HEK293 (cell line): ENCODE results near the gene STXBP3.

Experiments
- BCL11A ChIP-seq: fragments of 450-650 bp; formaldehyde crosslinking; IDR thresholded peaks from 2 replicates; pipeline ENCODE4 v1.5.1; 2016; ENCODE audit warnings: low read depth, missing biosample characterization, missing genetic modification characterization
- GLIS2 ChIP-seq: fragments of 450-650 bp; formaldehyde crosslinking; IDR thresholded peaks from 2 replicates; pipeline ENCODE4 v1.5.1; 2016; ENCODE audit warnings: missing biosample characterization, missing genetic modification characterization
- KLF1 ChIP-seq: fragments of 450-650 bp; formaldehyde crosslinking; IDR thresholded peaks from 2 replicates; pipeline ENCODE4 v1.5.1; 2016; ENCODE audit warnings: missing biosample characterization, missing genetic modification characterization
- SALL2 ChIP-seq: fragments of 450-650 bp; formaldehyde crosslinking; IDR thresholded peaks from 2 replicates; pipeline ENCODE4 v1.5.0; 2017; ENCODE audit warnings: missing biosample characterization, mild to moderate bottlenecking, missing genetic modification characterization, borderline replicate concordance
- SP2 ChIP-seq: fragments of 450-650 bp; formaldehyde crosslinking; IDR thresholded peaks from 2 replicates; pipeline ENCODE4 v1.5.1; 2016; ENCODE audit warnings: missing biosample characterization, missing genetic modification characterization
- ZNF138 ChIP-seq: fragments of 450-650 bp; formaldehyde crosslinking; IDR thresholded peaks from 2 replicates; pipeline ENCODE4 v1.5.1; 2016; ENCODE audit warnings: missing biosample characterization, missing genetic modification characterization, borderline replicate concordance
- ZNF146 ChIP-seq: fragments of 450-650 bp; formaldehyde crosslinking; IDR thresholded peaks from 2 replicates; pipeline ENCODE4 v1.5.1; 2016; ENCODE audit warnings: missing biosample characterization, missing genetic modification characterization
- TF ChIP-seq, protein P1 (sequence below): fragments of 450-650 bp; formaldehyde crosslinking; IDR thresholded peaks from 2 replicates; pipeline ENCODE4 v1.5.1; 2016; ENCODE audit warnings: missing biosample characterization, missing genetic modification characterization
- TF ChIP-seq, protein P2 (sequence below): fragments of 450-650 bp; formaldehyde crosslinking; IDR thresholded peaks from 2 replicates; pipeline ENCODE4 v1.5.1; 2016; ENCODE audit warnings: missing biosample characterization, missing genetic modification characterization
- TF ChIP-seq, protein P3 (sequence below): fragments of 450-650 bp; formaldehyde crosslinking; IDR thresholded peaks from 2 replicates; pipeline ENCODE4 v1.5.1; 2016; ENCODE audit warnings: missing biosample characterization, missing genetic modification characterization, low read depth
- TF ChIP-seq, protein P4 (sequence below): fragments of 450-650 bp; formaldehyde crosslinking; IDR thresholded peaks from 2 replicates; pipeline ENCODE4 v1.5.1; 2016; ENCODE audit warnings: missing biosample characterization, missing genetic modification characterization

DNA sequence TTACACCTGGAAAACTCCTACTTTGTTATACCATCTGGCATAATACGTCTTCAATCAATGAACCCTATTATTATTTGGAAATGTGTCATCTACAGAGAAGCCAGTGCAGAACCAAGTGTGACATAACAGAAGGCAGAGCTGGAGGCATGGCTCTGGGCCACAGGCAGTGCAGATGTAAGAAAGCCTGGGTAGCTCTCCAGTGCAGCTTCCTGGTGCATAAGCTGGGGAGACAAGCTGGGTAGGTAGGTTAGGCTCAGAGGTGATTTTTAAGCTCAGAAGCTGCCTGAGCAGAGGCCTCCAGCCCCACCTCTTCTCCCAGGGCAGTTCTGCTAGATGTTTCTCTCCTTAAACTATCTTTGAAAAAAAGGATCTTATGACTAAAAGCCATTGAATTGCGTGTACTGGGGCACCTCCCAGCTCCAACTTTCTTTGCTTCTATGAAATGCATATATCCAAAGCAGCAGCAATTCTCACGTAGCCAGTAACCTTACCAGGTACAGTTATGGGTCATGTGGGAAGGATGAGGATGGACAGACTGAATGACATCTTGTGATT, 79.7 kb downstream of the STXBP3 start:
- TF ChIP-seq GLIS2, result no peak
- TF ChIP-seq, protein P1, sequence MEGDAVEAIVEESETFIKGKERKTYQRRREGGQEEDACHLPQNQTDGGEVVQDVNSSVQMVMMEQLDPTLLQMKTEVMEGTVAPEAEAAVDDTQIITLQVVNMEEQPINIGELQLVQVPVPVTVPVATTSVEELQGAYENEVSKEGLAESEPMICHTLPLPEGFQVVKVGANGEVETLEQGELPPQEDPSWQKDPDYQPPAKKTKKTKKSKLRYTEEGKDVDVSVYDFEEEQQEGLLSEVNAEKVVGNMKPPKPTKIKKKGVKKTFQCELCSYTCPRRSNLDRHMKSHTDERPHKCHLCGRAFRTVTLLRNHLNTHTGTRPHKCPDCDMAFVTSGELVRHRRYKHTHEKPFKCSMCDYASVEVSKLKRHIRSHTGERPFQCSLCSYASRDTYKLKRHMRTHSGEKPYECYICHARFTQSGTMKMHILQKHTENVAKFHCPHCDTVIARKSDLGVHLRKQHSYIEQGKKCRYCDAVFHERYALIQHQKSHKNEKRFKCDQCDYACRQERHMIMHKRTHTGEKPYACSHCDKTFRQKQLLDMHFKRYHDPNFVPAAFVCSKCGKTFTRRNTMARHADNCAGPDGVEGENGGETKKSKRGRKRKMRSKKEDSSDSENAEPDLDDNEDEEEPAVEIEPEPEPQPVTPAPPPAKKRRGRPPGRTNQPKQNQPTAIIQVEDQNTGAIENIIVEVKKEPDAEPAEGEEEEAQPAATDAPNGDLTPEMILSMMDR (tag by site-specific recombination), result no peak
- TF ChIP-seq, protein P2, sequence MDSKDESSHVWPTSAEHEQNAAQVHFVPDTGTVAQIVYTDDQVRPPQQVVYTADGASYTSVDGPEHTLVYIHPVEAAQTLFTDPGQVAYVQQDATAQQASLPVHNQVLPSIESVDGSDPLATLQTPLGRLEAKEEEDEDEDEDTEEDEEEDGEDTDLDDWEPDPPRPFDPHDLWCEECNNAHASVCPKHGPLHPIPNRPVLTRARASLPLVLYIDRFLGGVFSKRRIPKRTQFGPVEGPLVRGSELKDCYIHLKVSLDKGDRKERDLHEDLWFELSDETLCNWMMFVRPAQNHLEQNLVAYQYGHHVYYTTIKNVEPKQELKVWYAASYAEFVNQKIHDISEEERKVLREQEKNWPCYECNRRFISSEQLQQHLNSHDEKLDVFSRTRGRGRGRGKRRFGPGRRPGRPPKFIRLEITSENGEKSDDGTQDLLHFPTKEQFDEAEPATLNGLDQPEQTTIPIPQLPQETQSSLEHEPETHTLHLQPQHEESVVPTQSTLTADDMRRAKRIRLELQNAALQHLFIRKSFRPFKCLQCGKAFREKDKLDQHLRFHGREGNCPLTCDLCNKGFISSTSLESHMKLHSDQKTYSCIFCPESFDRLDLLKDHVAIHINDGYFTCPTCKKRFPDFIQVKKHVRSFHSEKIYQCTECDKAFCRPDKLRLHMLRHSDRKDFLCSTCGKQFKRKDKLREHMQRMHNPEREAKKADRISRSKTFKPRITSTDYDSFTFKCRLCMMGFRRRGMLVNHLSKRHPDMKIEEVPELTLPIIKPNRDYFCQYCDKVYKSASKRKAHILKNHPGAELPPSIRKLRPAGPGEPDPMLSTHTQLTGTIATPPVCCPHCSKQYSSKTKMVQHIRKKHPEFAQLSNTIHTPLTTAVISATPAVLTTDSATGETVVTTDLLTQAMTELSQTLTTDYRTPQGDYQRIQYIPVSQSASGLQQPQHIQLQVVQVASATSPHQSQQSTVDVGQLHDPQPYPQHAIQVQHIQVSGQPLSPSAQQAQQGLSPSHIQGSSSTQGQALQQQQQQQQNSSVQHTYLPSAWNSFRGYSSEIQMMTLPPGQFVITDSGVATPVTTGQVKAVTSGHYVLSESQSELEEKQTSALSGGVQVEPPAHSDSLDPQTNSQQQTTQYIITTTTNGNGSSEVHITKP, result no peak
- TF ChIP-seq, protein P3, sequence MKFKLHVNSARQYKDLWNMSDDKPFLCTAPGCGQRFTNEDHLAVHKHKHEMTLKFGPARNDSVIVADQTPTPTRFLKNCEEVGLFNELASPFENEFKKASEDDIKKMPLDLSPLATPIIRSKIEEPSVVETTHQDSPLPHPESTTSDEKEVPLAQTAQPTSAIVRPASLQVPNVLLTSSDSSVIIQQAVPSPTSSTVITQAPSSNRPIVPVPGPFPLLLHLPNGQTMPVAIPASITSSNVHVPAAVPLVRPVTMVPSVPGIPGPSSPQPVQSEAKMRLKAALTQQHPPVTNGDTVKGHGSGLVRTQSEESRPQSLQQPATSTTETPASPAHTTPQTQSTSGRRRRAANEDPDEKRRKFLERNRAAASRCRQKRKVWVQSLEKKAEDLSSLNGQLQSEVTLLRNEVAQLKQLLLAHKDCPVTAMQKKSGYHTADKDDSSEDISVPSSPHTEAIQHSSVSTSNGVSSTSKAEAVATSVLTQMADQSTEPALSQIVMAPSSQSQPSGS, result no peak
- TF ChIP-seq BCL11A (tag by site-specific recombination), result no peak
- TF ChIP-seq, protein P4, sequence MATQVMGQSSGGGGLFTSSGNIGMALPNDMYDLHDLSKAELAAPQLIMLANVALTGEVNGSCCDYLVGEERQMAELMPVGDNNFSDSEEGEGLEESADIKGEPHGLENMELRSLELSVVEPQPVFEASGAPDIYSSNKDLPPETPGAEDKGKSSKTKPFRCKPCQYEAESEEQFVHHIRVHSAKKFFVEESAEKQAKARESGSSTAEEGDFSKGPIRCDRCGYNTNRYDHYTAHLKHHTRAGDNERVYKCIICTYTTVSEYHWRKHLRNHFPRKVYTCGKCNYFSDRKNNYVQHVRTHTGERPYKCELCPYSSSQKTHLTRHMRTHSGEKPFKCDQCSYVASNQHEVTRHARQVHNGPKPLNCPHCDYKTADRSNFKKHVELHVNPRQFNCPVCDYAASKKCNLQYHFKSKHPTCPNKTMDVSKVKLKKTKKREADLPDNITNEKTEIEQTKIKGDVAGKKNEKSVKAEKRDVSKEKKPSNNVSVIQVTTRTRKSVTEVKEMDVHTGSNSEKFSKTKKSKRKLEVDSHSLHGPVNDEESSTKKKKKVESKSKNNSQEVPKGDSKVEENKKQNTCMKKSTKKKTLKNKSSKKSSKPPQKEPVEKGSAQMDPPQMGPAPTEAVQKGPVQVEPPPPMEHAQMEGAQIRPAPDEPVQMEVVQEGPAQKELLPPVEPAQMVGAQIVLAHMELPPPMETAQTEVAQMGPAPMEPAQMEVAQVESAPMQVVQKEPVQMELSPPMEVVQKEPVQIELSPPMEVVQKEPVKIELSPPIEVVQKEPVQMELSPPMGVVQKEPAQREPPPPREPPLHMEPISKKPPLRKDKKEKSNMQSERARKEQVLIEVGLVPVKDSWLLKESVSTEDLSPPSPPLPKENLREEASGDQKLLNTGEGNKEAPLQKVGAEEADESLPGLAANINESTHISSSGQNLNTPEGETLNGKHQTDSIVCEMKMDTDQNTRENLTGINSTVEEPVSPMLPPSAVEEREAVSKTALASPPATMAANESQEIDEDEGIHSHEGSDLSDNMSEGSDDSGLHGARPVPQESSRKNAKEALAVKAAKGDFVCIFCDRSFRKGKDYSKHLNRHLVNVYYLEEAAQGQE (tag by site-specific recombination), result no peak
- no peak for TF ChIP-seq ZNF146 (tag by site-specific recombination)
- no peak for TF ChIP-seq SALL2 (tag by site-specific recombination)
- TF ChIP-seq ZNF138 (tag by site-specific recombination), result no peak
- no peak for TF ChIP-seq KLF1 (tag by site-specific recombination)
- no peak for TF ChIP-seq SP2 (tag by site-specific recombination)
